ENCODE measurements around the gene GNA12. TPM values are rescaled to one million over a fixed set of nuclear protein-coding genes. Genes with fewer than 3 reads are reported as not detected.
"Not testable (repeated sequence)": the region's sequence is repeated elsewhere in the genome, so short reads cannot be mapped to it uniquely, and the experiment has no call there.

Gene GNA12
- total RNA-seq, 4 donors from 2014 or later: 4.6 to 14.0 (median 8.9) TPM

GRCh38 chr7:2859952-2860351, 15.8 kb upstream of the GNA12 start:
- TF ChIP-seq CTCF (IDR thresholded peaks at IDR 0.05) (no peak), POLR2A (IDR thresholded peaks at IDR 0.05) (no peak)
- intact Hi-C loops (cut with DNase I; ENCODE audit: low total_unique reads): no loop called here
- H3K4me3 ChIP-seq (ENCODE audit: low read depth, poor library complexity, severe bottlenecking): no peak overlapping the region
- WGBS, 2 donors: 85% methylated on average over 6 of the region's 6 CpGs
- no peak for DNase-seq (ENCODE audit: low spot score in 2 of 2)

GRCh38 chr7:2858621-2859020, 14.5 kb upstream of the GNA12 start:
- DNase-seq (ENCODE audit: low spot score in 2 of 2): no peak
- intact Hi-C loops (cut with DNase I; ENCODE audit: low total_unique reads): no loop called here
- H3K4me3 ChIP-seq (ENCODE audit: low read depth, poor library complexity, severe bottlenecking): no peak overlapping the region
- 90 to 94% methylated on average over 5 of the region's 5 CpGs for WGBS, 2 donors
- TF ChIP-seq POLR2A (IDR thresholded peaks at IDR 0.05) (no peak), CTCF (IDR thresholded peaks at IDR 0.05) (no peak)

GRCh38 chr7:2856388-2857169, 12.5 kb upstream of the GNA12 start:
- TF ChIP-seq CTCF (IDR thresholded peaks at IDR 0.05) (no peak), POLR2A (IDR thresholded peaks at IDR 0.05) (no peak)
- 83 to 85% methylated on average over 5 of the region's 5 CpGs for WGBS, 2 donors
- H3K4me3 ChIP-seq (ENCODE audit: low read depth, poor library complexity, severe bottlenecking): no peak overlapping the region
- intact Hi-C loops (cut with DNase I; ENCODE audit: low total_unique reads): no loop called here
- DNase-seq (ENCODE audit: low spot score in 2 of 2): no peak

GRCh38 chr7:2855386-2855785, 11.3 kb upstream of the GNA12 start:
- WGBS, 2 donors: 89 to 96% methylated on average over 6 of the region's 6 CpGs
- no peak overlapping the region for H3K4me3 ChIP-seq (ENCODE audit: low read depth, poor library complexity, severe bottlenecking)
- TF ChIP-seq CTCF (IDR thresholded peaks at IDR 0.05) (no peak), POLR2A (IDR thresholded peaks at IDR 0.05) (no peak)
- no peak for DNase-seq (ENCODE audit: low spot score in 2 of 2)
- intact Hi-C loops (cut with DNase I; ENCODE audit: low total_unique reads): no loop called here

- DNase-seq (ENCODE audit: low spot score in 2 of 2); intact Hi-C loops (cut with DNase I; ENCODE audit: low total_unique reads); H3K4me3 ChIP-seq (ENCODE audit: low read depth, poor library complexity, severe bottlenecking): not testable (repeated sequence)
- WGBS, 2 donors: 85 to 87% methylated on average over 4 of the region's 4 CpGs
Measured at GRCh38 chr7:2853552-2853951, 9.4 kb upstream of the GNA12 start.

GRCh38 chr7:2853147-2853546, 9.0 kb upstream of the GNA12 start:
- no peak for DNase-seq (ENCODE audit: low spot score in 2 of 2)
- intact Hi-C loops (cut with DNase I; ENCODE audit: low total_unique reads): no loop called here
- WGBS, 2 donors: 64 to 71% methylated on average over 3 of the region's 3 CpGs
- no peak for TF ChIP-seq CTCF (IDR thresholded peaks at IDR 0.05)
- TF ChIP-seq POLR2A (IDR thresholded peaks at IDR 0.05): no peak
- H3K4me3 ChIP-seq (ENCODE audit: low read depth, poor library complexity, severe bottlenecking): no peak overlapping the region

Data from lower leg skin (tissue), 4 donors.